Osteocyte (in vitro differentiated cells): ENCODE results near the gene FIGNL2. TPM values are rescaled to one million over a fixed set of nuclear protein-coding genes. Genes with fewer than 3 reads are reported as not detected.

Experiments used
- DNase-seq: peaks from one replicate; pipeline ENCODE4 v3.0.0; 2021; ENCODE audit warnings: mixed read lengths; ENCODE audit not compliant: unreplicated experiment; ENCODE audit errors: extremely low spot score
- H3K27ac Mint-ChIP-seq: one replicate; pipeline ENCODE4 v1.8.0; 2021; ENCODE audit warnings: mild to moderate bottlenecking, mixed read lengths; ENCODE audit not compliant: unreplicated experiment
- H3K27me3 Mint-ChIP-seq: one replicate; pipeline ENCODE4 v1.8.0; 2021; ENCODE audit warnings: mixed read lengths; ENCODE audit not compliant: unreplicated experiment
- H3K36me3 Mint-ChIP-seq: one replicate; pipeline ENCODE4 v1.8.0; 2021; ENCODE audit warnings: mixed read lengths; ENCODE audit not compliant: unreplicated experiment
- H3K4me1 Mint-ChIP-seq: one replicate; pipeline ENCODE4 v1.8.0; 2021; ENCODE audit warnings: mixed read lengths; ENCODE audit not compliant: unreplicated experiment
- H3K4me3 Mint-ChIP-seq: one replicate; pipeline ENCODE4 v1.8.0; 2021; ENCODE audit warnings: mild to moderate bottlenecking, moderate library complexity, mixed read lengths; ENCODE audit not compliant: unreplicated experiment
- H3K9me3 Mint-ChIP-seq: one replicate; pipeline ENCODE4 v1.8.0; 2021; ENCODE audit warnings: mixed read lengths; ENCODE audit not compliant: unreplicated experiment
- total RNA-seq: library from RNA; stranded (reverse); gene quantifications from 2 replicates; pipeline ENCODE4 v1.2.1, GENCODE V29; 2021
- TF ChIP-seq, protein P1 (sequence below): fragments of 200-600 bp; sonication (generic); IDR thresholded peaks from 2 replicates; pipeline ENCODE4 v1.5.0; 2021; ENCODE audit warnings: antibody characterized with exemption, mild to moderate bottlenecking, moderate library complexity

Gene FIGNL2
- total RNA-seq, 1 donor from 2014 or later, result 0.08 TPM

DNA sequence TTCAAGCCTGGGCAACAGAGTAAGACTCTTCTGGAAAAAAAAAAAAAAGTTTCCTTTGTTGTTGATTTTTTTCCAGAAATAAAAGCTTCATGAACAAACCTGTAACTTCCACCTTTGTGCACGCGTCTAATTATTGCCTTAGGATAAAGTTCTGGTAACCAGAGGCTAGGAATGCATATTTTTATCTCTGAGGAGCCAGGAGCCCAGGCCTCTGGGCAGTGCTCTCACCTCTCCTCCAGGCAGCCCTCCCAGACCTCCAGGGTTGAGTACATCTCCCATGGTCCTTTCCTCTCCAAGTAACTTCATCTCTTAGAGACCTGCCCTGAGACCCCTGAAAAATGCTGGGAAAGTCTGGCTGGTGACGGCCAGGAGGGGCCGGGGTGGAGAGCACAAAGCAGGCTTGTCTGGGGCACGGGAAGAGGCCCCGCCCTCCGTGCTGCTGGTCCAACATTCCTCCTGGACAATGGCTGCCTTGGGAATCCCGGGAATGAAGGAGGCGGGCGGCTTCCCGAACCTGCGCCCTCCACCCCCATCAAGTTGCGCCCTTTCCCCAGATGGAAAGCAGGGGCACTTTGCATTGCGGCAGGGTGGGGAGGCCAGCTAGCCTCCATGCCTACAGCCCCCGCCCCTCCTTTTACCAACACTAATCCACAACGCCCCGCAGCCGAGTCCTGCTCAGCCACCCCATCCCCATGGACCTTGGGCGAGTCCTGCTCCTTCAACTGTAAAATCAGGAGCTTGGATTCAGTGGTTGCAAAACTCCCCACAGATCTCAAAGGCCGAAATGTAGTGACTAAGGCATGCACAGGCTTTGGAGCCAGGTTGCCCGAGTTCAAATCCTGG is 7.3 kb upstream of the FIGNL2 start:
- no peaks in the 10 kb centered on the region for H3K9me3 Mint-ChIP-seq
- DNase-seq, result no peak

DNA sequence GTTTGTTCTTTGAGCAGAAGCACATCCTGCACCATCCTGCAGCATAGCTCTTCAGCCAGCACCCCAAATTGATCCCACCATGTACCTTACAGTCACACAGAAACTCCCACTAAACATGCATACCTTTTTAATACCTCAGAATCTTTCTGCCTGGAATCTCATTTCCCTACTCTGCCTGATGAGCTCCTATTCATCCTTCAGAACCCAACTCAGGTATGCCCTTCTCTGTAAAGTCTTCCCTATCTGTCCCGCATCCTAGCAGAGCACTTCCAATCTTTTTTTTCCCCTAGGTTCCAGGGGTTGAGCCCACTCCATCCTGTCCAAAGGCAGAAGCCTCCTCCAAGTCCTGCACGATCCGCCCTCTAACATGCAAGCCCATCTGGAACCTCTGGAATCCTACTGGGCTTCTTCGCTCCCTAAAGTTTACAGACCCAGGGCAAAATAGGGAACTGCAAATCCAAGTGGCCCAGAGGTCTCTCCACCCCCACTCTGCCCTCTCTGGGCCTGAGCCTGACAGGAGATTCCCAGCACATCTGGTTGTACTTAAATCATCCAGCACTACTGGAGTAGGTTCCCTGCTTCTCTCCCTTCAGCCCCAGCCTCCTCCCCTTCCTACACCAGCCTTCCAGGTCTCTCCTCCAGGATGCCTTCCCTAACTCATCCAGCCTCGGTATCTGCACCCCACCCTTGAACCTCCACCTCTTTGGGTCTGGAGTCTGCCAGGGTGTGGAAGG is 4.1 kb upstream of the FIGNL2 start:
- Mint-ChIP-seq H3K36me3 (no peaks in the 10 kb centered on the region), H3K27ac (no peak overlapping the region), H3K27me3 (peaks cover 30% of the 10 kb centered on the region), H3K4me3 (no peak overlapping the region), H3K4me1 (peaks cover 19% of the 10 kb centered on the region), H3K9me3 (no peaks in the 10 kb centered on the region)
- DNase-seq, result no peak
- TF ChIP-seq, protein P1, sequence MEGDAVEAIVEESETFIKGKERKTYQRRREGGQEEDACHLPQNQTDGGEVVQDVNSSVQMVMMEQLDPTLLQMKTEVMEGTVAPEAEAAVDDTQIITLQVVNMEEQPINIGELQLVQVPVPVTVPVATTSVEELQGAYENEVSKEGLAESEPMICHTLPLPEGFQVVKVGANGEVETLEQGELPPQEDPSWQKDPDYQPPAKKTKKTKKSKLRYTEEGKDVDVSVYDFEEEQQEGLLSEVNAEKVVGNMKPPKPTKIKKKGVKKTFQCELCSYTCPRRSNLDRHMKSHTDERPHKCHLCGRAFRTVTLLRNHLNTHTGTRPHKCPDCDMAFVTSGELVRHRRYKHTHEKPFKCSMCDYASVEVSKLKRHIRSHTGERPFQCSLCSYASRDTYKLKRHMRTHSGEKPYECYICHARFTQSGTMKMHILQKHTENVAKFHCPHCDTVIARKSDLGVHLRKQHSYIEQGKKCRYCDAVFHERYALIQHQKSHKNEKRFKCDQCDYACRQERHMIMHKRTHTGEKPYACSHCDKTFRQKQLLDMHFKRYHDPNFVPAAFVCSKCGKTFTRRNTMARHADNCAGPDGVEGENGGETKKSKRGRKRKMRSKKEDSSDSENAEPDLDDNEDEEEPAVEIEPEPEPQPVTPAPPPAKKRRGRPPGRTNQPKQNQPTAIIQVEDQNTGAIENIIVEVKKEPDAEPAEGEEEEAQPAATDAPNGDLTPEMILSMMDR, result no peak

More for the DNA sequence above, 7.3 kb upstream of the FIGNL2 start:
- TF ChIP-seq, protein P1, result no peak
- Mint-ChIP-seq H3K4me1 (peaks cover 16% of the 10 kb centered on the region), H3K4me3 (peak overlapping the region; percentile 43), H3K27me3 (peaks cover 29% of the 10 kb centered on the region), H3K27ac (no peak overlapping the region), H3K36me3 (no peaks in the 10 kb centered on the region)

DNA sequence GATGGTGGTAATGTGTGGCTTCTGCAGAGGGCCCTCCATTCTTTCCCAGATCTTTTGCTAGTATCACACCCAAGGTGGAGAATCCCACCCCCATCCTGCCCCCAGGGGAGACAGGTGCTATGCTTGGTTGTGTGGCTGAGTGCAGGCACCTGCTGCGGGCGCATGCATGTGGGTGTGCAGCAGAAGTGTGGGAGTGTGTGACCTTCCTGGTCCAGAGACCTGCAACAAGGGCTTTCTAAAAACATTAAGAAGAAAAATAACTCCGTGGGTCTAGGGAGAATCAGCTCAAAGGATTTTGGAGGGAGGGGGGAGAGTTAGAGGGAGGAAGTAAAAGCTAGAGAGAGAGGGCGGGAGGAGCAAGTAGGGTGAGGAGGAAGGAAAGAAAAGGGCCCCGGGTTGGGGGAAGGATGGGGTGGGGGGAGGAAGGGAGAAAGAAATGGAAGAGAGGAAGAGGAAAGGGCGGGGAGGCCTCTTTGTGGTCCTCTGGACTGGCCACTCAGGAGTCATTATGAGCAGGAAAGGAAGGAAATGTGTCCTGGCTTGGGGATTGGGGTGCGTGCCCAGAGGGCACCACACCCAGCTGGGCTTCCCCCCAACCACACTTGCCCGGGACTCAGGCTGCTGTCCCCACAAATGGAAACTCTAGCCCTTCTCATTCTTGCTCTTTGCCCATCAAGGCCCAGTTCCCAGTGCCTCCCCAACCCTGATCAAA is 3.1 kb upstream of the FIGNL2 start:
- peaks cover 22% of the 10 kb centered on the region for H3K4me1 Mint-ChIP-seq
- TF ChIP-seq, protein P1, result no peak
- DNase-seq, result no peak
- H3K27me3 Mint-ChIP-seq, result peaks cover 25% of the 10 kb centered on the region
- no peak overlapping the region for H3K27ac Mint-ChIP-seq
- H3K36me3 Mint-ChIP-seq, result no peaks in the 10 kb centered on the region
- H3K9me3 Mint-ChIP-seq, result no peaks in the 10 kb centered on the region
- no peak overlapping the region for H3K4me3 Mint-ChIP-seq

DNA sequence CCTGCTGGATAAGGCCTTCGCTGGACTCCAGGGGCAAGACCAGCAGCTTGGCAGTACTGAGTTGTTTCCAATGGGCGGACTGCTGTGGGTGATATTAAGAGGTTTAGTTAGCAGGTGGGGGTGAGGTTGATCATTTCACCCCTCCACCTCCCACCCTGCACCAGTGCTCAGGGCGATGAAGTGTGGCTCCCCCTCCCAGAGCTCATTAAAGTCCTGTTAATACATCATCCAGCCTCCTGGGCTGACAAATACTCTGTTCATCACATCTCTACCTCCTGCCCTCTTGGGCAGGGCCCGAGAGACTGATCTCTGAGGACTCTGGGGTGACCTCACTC is 2.4 kb upstream of the FIGNL2 start:
- DNase-seq, result no peak
- no peaks in the 10 kb centered on the region for H3K9me3 Mint-ChIP-seq
- peaks cover 16% of the 10 kb centered on the region for H3K4me1 Mint-ChIP-seq
- no peak overlapping the region for H3K27ac Mint-ChIP-seq
- peaks cover 24% of the 10 kb centered on the region for H3K27me3 Mint-ChIP-seq
- H3K4me3 Mint-ChIP-seq, result no peak overlapping the region
- TF ChIP-seq, protein P1, result no peak
- no peaks in the 10 kb centered on the region for H3K36me3 Mint-ChIP-seq
